HCT116 (cell line): ENCODE data around the gene KRTAP10-11.

Experiments used
- ATF3 ChIP-seq: IDR thresholded peaks from 2 replicates; pipeline ENCODE4 v1.6.1; 2012
- CBX3 ChIP-seq: IDR thresholded peaks from 2 replicates; pipeline ENCODE4 v1.6.1; 2012; ENCODE audit warnings: low read depth
- CTCF ChIP-seq, 3 experiments: fragments of 200-600 bp in 1 of 3; sonication (generic) in 1 of 3; IDR thresholded peaks in 2 of 3; conservative IDR thresholded peaks in 1 of 3; 2 replicates each; pipeline ENCODE4 v1.5.1; 2012 to 2017; ENCODE audit warnings: low read depth in 2 of 3, low read length in 2 of 3, antibody characterized with exemption in 1 of 3, borderline replicate concordance in 1 of 3, control low read depth in 1 of 3, mild to moderate bottlenecking in 1 of 3, mixed read lengths in 1 of 3, mixed run types in 1 of 3, moderate library complexity in 1 of 3; ENCODE audit not compliant: insufficient read depth in 1 of 3
- EGR1 ChIP-seq: IDR thresholded peaks from 2 replicates; pipeline ENCODE4 v1.6.1; 2012; ENCODE audit warnings: low read depth
- EZH2 ChIP-seq: fragments of 200-600 bp; sonication (generic); IDR thresholded peaks from 2 replicates; pipeline ENCODE4 v1.6.1; 2017; ENCODE audit warnings: antibody characterized with exemption, mixed run types
- EZH2phosphoT487 ChIP-seq: fragments of 200-600 bp; IDR thresholded peaks from 2 replicates; pipeline ENCODE4 v1.6.1; 2018; ENCODE audit warnings: antibody characterized with exemption, borderline replicate concordance
- FOSL1 ChIP-seq: IDR thresholded peaks from 2 replicates; pipeline ENCODE4 v1.6.1; 2012; ENCODE audit warnings: low read depth
- MAX ChIP-seq: IDR thresholded peaks from 2 replicates; pipeline ENCODE4 v1.6.1; 2012
- POLR2A ChIP-seq: IDR thresholded peaks from 2 replicates; pipeline ENCODE4 v1.7.0; 2011; ENCODE audit warnings: borderline replicate concordance; ENCODE audit not compliant: insufficient read depth, insufficient read length; ENCODE audit errors: extremely low read depth
- POLR2AphosphoS5 ChIP-seq: IDR thresholded peaks from 2 replicates; pipeline ENCODE4 v1.6.1; 2011; ENCODE audit warnings: mild to moderate bottlenecking, low read depth, low read length, moderate library complexity
- RAD21 ChIP-seq: IDR thresholded peaks from 2 replicates; pipeline ENCODE4 v1.6.1; 2012; ENCODE audit warnings: low read depth, mild to moderate bottlenecking
- REST ChIP-seq: IDR thresholded peaks from 2 replicates; pipeline ENCODE4 v1.6.1; 2012; ENCODE audit warnings: low read depth
- TCF7L2 ChIP-seq: IDR thresholded peaks from 2 replicates; pipeline ENCODE4 v1.7.0; 2011; ENCODE audit warnings: borderline replicate concordance, inconsistent platforms; ENCODE audit not compliant: insufficient read depth, insufficient read length; ENCODE audit errors: extremely low read depth
- ZBTB33 ChIP-seq: IDR thresholded peaks from 2 replicates; pipeline ENCODE4 v1.6.1; 2011; ENCODE audit warnings: mild to moderate bottlenecking, low read length, moderate library complexity; ENCODE audit not compliant: insufficient replicate concordance; ENCODE audit errors: extremely low read depth

GRCh38 chr21:44664691-44665090 is 18.5 kb downstream of the KRTAP10-11 start:
- TF ChIP-seq POLR2AphosphoS5: no peak
- TF ChIP-seq RAD21: no peak
- no peak for TF ChIP-seq POLR2A
- no peak for TF ChIP-seq MAX
- no peak for TF ChIP-seq REST
- TF ChIP-seq CTCF (IDR thresholded peaks at IDR 0.05 in 2 of 3, conservative IDR thresholded peaks at IDR 0.05 in 1 of 3; ENCODE audit: borderline replicate concordance in 1 of 3, insufficient read depth in 1 of 3, low read depth in 2 of 3, low read length in 2 of 3): no peak
- TF ChIP-seq EZH2: no peak
- TF ChIP-seq FOSL1: no peak
- no peak for TF ChIP-seq EGR1
- TF ChIP-seq CBX3: no peak
- TF ChIP-seq EZH2phosphoT487: no peak
- no peak for TF ChIP-seq TCF7L2
- no peak for TF ChIP-seq ZBTB33
- no peak for TF ChIP-seq ATF3
